Mesendoderm (in vitro differentiated cells): Measurements from ENCODE around the gene EEF1AKMT4.

ENCODE experiments used
- DNase-seq: peaks from one replicate; pipeline ENCODE4 v3.0.0; 2013
- H2AK5ac ChIP-seq: 2 replicates; pipeline ENCODE4 v1.6.1; 2013; ENCODE audit warnings: low read length, inconsistent platforms
- H2BK120ac ChIP-seq: 2 replicates; pipeline ENCODE4 v1.6.1; 2013; ENCODE audit warnings: low read depth, mild to moderate bottlenecking, low read length, moderate library complexity, mixed read lengths
- H2BK15ac ChIP-seq: replicated peaks from 2 replicates; pipeline ENCODE4 v1.6.1; 2013; ENCODE audit warnings: low read depth, mild to moderate bottlenecking, moderate library complexity
- H2BK5ac ChIP-seq: 2 replicates; pipeline ENCODE4 v1.6.1; 2013; ENCODE audit warnings: low read length, inconsistent platforms
- H3K18ac ChIP-seq: 2 replicates; pipeline ENCODE4 v1.6.1; 2013; ENCODE audit warnings: mild to moderate bottlenecking, low read length, mixed read lengths
- H3K23ac ChIP-seq: one replicate; pipeline ENCODE4 v1.6.1; 2013; ENCODE audit warnings: low read length
- H3K27ac ChIP-seq: 2 replicates; pipeline ENCODE4 v1.5.1; 2013; ENCODE audit warnings: low read depth, mild to moderate bottlenecking, inconsistent platforms, low read length, moderate library complexity
- H3K27me3 ChIP-seq: 2 replicates; pipeline ENCODE4 v1.6.1; 2013; ENCODE audit warnings: low read length, control low read depth, mild to moderate bottlenecking, inconsistent platforms; ENCODE audit not compliant: insufficient read depth, poor library complexity
- H3K36me3 ChIP-seq: 2 replicates; pipeline ENCODE4 v1.6.1; 2013; ENCODE audit warnings: low read length, inconsistent platforms; ENCODE audit not compliant: control insufficient read depth, insufficient read depth
- H3K4ac ChIP-seq: one replicate; pipeline ENCODE4 v1.6.1; 2013; ENCODE audit warnings: low read depth, mild to moderate bottlenecking, low read length, moderate library complexity
- H3K4me1 ChIP-seq: 2 replicates; pipeline ENCODE4 v1.6.1; 2013; ENCODE audit warnings: low read depth, low read length, inconsistent platforms; ENCODE audit not compliant: control insufficient read depth
- H3K4me2 ChIP-seq: 2 replicates; pipeline ENCODE4 v1.6.1; 2013; ENCODE audit warnings: low read length
- H3K4me3 ChIP-seq: 2 replicates; pipeline ENCODE4 v1.5.1; 2013; ENCODE audit warnings: mild to moderate bottlenecking, low read length
- H3K56ac ChIP-seq: one replicate; pipeline ENCODE4 v1.6.1; 2013; ENCODE audit warnings: low read length
- H3K79me1 ChIP-seq: 2 replicates; pipeline ENCODE4 v1.6.1; 2013; ENCODE audit warnings: low read length, inconsistent platforms
- H3K79me2 ChIP-seq: 2 replicates; pipeline ENCODE4 v1.6.1; 2013; ENCODE audit warnings: mild to moderate bottlenecking, low read length; ENCODE audit not compliant: control insufficient read depth, insufficient read depth
- H3K9ac ChIP-seq: 2 replicates; pipeline ENCODE4 v1.6.1; 2013; ENCODE audit warnings: low read length, inconsistent platforms
- H4K5ac ChIP-seq: one replicate; pipeline ENCODE4 v1.6.1; 2013; ENCODE audit warnings: low read length
- H4K8ac ChIP-seq: one replicate; pipeline ENCODE4 v1.6.1; 2013; ENCODE audit warnings: low read depth, mild to moderate bottlenecking, control low read depth, low read length, moderate library complexity
- WGBS: extraction: QIAGEN DNeasy Blood & Tissue Kit; methylation state at CpG from one replicate; pipeline ENCODE4 v1.1.7; 2013; ENCODE audit warnings: low lambda C conversion rate, missing lambda C conversion rate; ENCODE audit not compliant: insufficient coverage; ENCODE audit errors: extremely low coverage; 5-methylcytosine and 5-hydroxymethylcytosine counted together

EEF1AKMT4 gene

GRCh38 chr3:184211718-184212117 lies 37.8 kb upstream of the EEF1AKMT4 start:
- Histone ChIP-seq H3K4ac (no peak overlapping the region), H3K4me3 (no peak overlapping the region), H2BK15ac (no peak overlapping the region), H2BK5ac (no peak overlapping the region), H3K36me3 (no peaks in the 10 kb centered on the region), H3K79me1 (no peaks in the 10 kb centered on the region), H3K9ac (no peak overlapping the region), H2BK120ac (no peak overlapping the region), H3K27ac (no peak overlapping the region), H3K4me2 (no peak overlapping the region), H4K8ac (no peak overlapping the region), H3K27me3 (no peaks in the 10 kb centered on the region), H2AK5ac (no peak overlapping the region), H3K23ac (no peak overlapping the region), H3K79me2 (no peaks in the 10 kb centered on the region), H3K56ac (no peak overlapping the region), H3K4me1 (no peaks in the 10 kb centered on the region), H4K5ac (no peak overlapping the region), H3K18ac (no peak overlapping the region)
- WGBS: no CpG with 5 or more reads among the region's 5 CpGs
- no peak for DNase-seq

DNA sequence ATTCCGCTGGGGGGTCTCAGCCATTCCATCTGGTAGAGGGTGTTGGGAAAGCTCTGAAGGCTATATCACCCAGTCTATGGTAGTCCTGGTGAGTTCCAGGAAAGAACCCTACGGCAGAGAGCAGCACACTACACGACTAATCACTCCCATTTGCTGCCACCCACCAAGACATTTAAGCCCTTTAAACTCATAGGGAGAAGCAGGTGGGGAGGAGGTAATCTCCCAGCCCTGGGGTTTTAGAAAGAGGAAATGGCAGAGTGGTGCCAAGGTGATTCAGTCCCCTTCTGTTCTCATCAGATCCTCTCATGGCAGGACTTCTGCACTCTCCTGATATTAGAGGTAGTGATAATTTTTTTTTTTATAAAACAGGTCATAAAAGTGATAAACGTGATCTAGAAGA lies 30.7 kb upstream of the EEF1AKMT4 start:
- Histone ChIP-seq H3K9ac (no peak overlapping the region), H2BK15ac (no peak overlapping the region), H3K4me1 (no peaks in the 10 kb centered on the region), H3K79me1 (no peaks in the 10 kb centered on the region), H3K23ac (no peak overlapping the region), H4K8ac (no peak overlapping the region), H3K4ac (no peak overlapping the region), H4K5ac (no peak overlapping the region), H3K27ac (no peak overlapping the region), H2BK5ac (no peak overlapping the region), H2AK5ac (no peak overlapping the region), H3K56ac (no peak overlapping the region), H3K27me3 (no peaks in the 10 kb centered on the region), H2BK120ac (no peak overlapping the region), H3K79me2 (no peaks in the 10 kb centered on the region), H3K36me3 (no peaks in the 10 kb centered on the region), H3K4me3 (no peak overlapping the region), H3K18ac (no peak overlapping the region), H3K4me2 (no peak overlapping the region)
- WGBS: no CpG with 5 or more reads among the region's 4 CpGs
- DNase-seq: no peak

DNA sequence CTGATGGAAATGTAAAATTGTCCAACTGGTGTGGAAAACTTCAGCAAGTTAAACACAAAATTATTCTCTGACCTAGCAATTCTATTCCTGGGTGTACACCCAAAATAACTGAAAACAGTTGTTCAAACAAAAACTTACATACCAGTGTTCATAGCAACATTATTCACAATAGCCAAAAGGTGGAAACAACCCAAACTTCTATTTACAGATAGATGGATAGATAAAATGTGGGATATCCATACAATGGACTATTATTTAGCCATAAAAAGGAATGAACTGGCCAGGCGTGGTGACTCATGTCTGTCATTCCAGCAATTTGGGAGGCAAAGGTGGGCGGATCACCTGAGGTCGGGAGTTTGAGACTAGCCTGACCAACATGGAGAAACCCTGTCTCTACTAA lies 27.0 kb upstream of the EEF1AKMT4 start:
- H3K4me3 ChIP-seq: no peak overlapping the region
- H3K4me2 ChIP-seq: no peak overlapping the region
- no peaks in the 10 kb centered on the region for H3K4me1 ChIP-seq
- H3K18ac ChIP-seq: no peak overlapping the region
- no peak overlapping the region for H2BK15ac ChIP-seq
- H4K5ac ChIP-seq: no peak overlapping the region
- H2BK120ac ChIP-seq: no peak overlapping the region
- no peak overlapping the region for H2AK5ac ChIP-seq
- H3K9ac ChIP-seq: no peak overlapping the region
- no peaks in the 10 kb centered on the region for H3K36me3 ChIP-seq
- no peak overlapping the region for H2BK5ac ChIP-seq
- no peak overlapping the region for H3K23ac ChIP-seq
- H3K4ac ChIP-seq: no peak overlapping the region
- no peak overlapping the region for H3K56ac ChIP-seq
- DNase-seq: no peak
- H3K27ac ChIP-seq: no peak overlapping the region
- WGBS: no CpG with 5 or more reads among the region's 3 CpGs
- no peaks in the 10 kb centered on the region for H3K79me1 ChIP-seq
- no peaks in the 10 kb centered on the region for H3K27me3 ChIP-seq
- no peaks in the 10 kb centered on the region for H3K79me2 ChIP-seq
- H4K8ac ChIP-seq: no peak overlapping the region

- no peak overlapping the region for H2BK5ac ChIP-seq
- peaks cover 8% of the 10 kb centered on the region for H3K27me3 ChIP-seq
- no CpG with 5 or more reads among the region's 3 CpGs for WGBS
- no peaks in the 10 kb centered on the region for H3K4me1 ChIP-seq
- no peak overlapping the region for H3K4me2 ChIP-seq
- no peak overlapping the region for H3K56ac ChIP-seq
- no peak overlapping the region for H2AK5ac ChIP-seq
- no peak overlapping the region for H3K4ac ChIP-seq
- no peak overlapping the region for H3K18ac ChIP-seq
- no peak overlapping the region for H4K5ac ChIP-seq
- no peak overlapping the region for H3K9ac ChIP-seq
- H3K4me3 ChIP-seq: no peak overlapping the region
- H3K23ac ChIP-seq: no peak overlapping the region
- no peaks in the 10 kb centered on the region for H3K36me3 ChIP-seq
- no peak overlapping the region for H3K27ac ChIP-seq
- no peak overlapping the region for H2BK120ac ChIP-seq
- no peaks in the 10 kb centered on the region for H3K79me1 ChIP-seq
- no peaks in the 10 kb centered on the region for H3K79me2 ChIP-seq
- no peak for DNase-seq
- no peak overlapping the region for H4K8ac ChIP-seq
- no peak overlapping the region for H2BK15ac ChIP-seq
Observed at GRCh38 chr3:184223946-184224345, 25.5 kb upstream of the EEF1AKMT4 start.

GRCh38 chr3:184227481-184227935 lies 22.0 kb upstream of the EEF1AKMT4 start:
- Histone ChIP-seq H3K79me2 (no peaks in the 10 kb centered on the region), H3K27ac (no peak overlapping the region), H2BK15ac (no peak overlapping the region), H3K4me2 (no peak overlapping the region), H3K27me3 (peaks cover 39% of the 10 kb centered on the region), H4K8ac (no peak overlapping the region), H3K9ac (no peak overlapping the region), H3K18ac (no peak overlapping the region), H4K5ac (no peak overlapping the region), H3K23ac (no peak overlapping the region), H2BK120ac (no peak overlapping the region), H3K36me3 (no peaks in the 10 kb centered on the region), H3K4me3 (no peak overlapping the region), H2AK5ac (no peak overlapping the region), H3K56ac (no peak overlapping the region), H3K4me1 (no peaks in the 10 kb centered on the region), H3K79me1 (no peaks in the 10 kb centered on the region), H2BK5ac (no peak overlapping the region), H3K4ac (no peak overlapping the region)
- no CpG with 5 or more reads among the region's 2 CpGs for WGBS
- peak; percentile 56 for DNase-seq

- H3K36me3 ChIP-seq: no peaks in the 10 kb centered on the region
- no peak overlapping the region for H2BK5ac ChIP-seq
- no peak overlapping the region for H4K8ac ChIP-seq
- DNase-seq: no peak
- H3K4me3 ChIP-seq: no peak overlapping the region
- no peak overlapping the region for H2AK5ac ChIP-seq
- peaks cover 41% of the 10 kb centered on the region for H3K27me3 ChIP-seq
- no peak overlapping the region for H2BK120ac ChIP-seq
- H4K5ac ChIP-seq: no peak overlapping the region
- no peaks in the 10 kb centered on the region for H3K4me1 ChIP-seq
- no CpG with 5 or more reads among the region's 12 CpGs for WGBS
- H3K56ac ChIP-seq: peak overlapping the region; percentile 15
- no peak overlapping the region for H3K4ac ChIP-seq
- H3K27ac ChIP-seq: no peak overlapping the region
- H2BK15ac ChIP-seq: no peak overlapping the region
- no peak overlapping the region for H3K4me2 ChIP-seq
- H3K79me1 ChIP-seq: no peaks in the 10 kb centered on the region
- no peak overlapping the region for H3K18ac ChIP-seq
- H3K9ac ChIP-seq: no peak overlapping the region
- H3K79me2 ChIP-seq: no peaks in the 10 kb centered on the region
- H3K23ac ChIP-seq: no peak overlapping the region
Observed at GRCh38 chr3:184228376-184229137, 20.9 kb upstream of the EEF1AKMT4 start.
